NCI-H128 (cell line): Measurements from ENCODE around the gene SLC5A5.
"Not testable (repeated sequence)": the region's sequence is repeated elsewhere in the genome, so short reads cannot be mapped to it uniquely, and the experiment has no call there.

ENCODE experiments used
- DNase-seq: peaks from one replicate; lab custom pipeline; 2025; ENCODE audit not compliant: unreplicated experiment; lab: John Stamatoyannopoulos, UW

Gene SLC5A5

GRCh38 chr19:17869114-17869608 lies 2.6 kb upstream of the SLC5A5 start:
- no peak for DNase-seq

- DNase-seq: no peak
Observed at GRCh38 chr19:17871032-17871877, 490 bp upstream of the SLC5A5 start.

GRCh38 chr19:17872251-17873001 lies 681 bp downstream of the SLC5A5 start:
- DNase-seq: no peak

GRCh38 chr19:17873786-17874757 lies 2.3 kb downstream of the SLC5A5 start:
- no peak for DNase-seq

GRCh38 chr19:17874758-17875135 lies 3.0 kb downstream of the SLC5A5 start:
- no peak for DNase-seq

- no peak for DNase-seq
Observed at GRCh38 chr19:17877696-17878095, 6.0 kb downstream of the SLC5A5 start.

- no peak for DNase-seq
Observed at GRCh38 chr19:17879466-17879865, 7.7 kb downstream of the SLC5A5 start.

- DNase-seq: no peak
Observed at GRCh38 chr19:17881701-17882100, 10.0 kb downstream of the SLC5A5 start.

GRCh38 chr19:17883627-17884410 lies 12.1 kb downstream of the SLC5A5 start:
- no peak for DNase-seq

GRCh38 chr19:17886515-17886914 lies 14.8 kb downstream of the SLC5A5 start:
- DNase-seq: no peak

- not testable (repeated sequence) for DNase-seq
Observed at GRCh38 chr19:17887221-17887620, 15.5 kb downstream of the SLC5A5 start.

GRCh38 chr19:17888260-17888659 lies 16.5 kb downstream of the SLC5A5 start:
- DNase-seq: no peak

- no peak for DNase-seq
Observed at GRCh38 chr19:17889609-17890214, 18.0 kb downstream of the SLC5A5 start.

GRCh38 chr19:17893766-17894165 lies 22.0 kb downstream of the SLC5A5 start:
- DNase-seq: no peak

- DNase-seq: no peak
Observed at GRCh38 chr19:17902701-17903100, 31.0 kb downstream of the SLC5A5 start.

GRCh38 chr19:17908244-17908643 lies 36.5 kb downstream of the SLC5A5 start:
- DNase-seq: no peak

- no peak for DNase-seq
Observed at GRCh38 chr19:17909003-17909732, 37.4 kb downstream of the SLC5A5 start.

GRCh38 chr19:17910791-17911360 lies 39.1 kb downstream of the SLC5A5 start:
- DNase-seq: no peak
